Activated naive CD4-positive, alpha-beta T cell (primary cell): ENCODE results near the gene IL6R.
"Not testable (repeated sequence)": the region's sequence is repeated elsewhere in the genome, so short reads cannot be mapped to it uniquely, and the experiment has no call there.

ENCODE experiments used
- DNase-seq, 4 experiments: peaks; one replicate each; lab custom pipeline; 2025; lab: John Stamatoyannopoulos, UW

The IL6R gene

GRCh38 chr1:154483941-154484803, 79.0 kb downstream of the IL6R start:
- no peak for DNase-seq

DNA sequence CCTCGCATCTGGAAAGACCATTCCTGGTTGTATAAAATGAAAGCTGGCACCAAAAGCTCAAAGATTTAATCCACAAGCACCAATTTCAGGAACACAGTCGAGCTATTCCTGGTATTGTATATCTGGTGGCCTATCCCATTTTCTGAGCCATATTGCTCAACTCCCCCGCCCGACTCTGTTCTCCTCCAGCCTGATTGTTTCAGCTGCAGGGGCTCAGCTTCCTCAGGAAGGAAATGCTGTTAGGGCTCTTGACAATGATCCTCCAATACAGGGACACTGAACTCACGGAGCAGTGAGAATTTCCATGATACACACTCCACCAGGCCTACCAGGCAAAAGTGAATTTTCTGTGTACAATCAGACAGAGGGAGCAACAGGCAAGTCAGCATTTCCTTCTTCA, 80.0 kb downstream of the IL6R start:
- DNase-seq: no peak

DNA sequence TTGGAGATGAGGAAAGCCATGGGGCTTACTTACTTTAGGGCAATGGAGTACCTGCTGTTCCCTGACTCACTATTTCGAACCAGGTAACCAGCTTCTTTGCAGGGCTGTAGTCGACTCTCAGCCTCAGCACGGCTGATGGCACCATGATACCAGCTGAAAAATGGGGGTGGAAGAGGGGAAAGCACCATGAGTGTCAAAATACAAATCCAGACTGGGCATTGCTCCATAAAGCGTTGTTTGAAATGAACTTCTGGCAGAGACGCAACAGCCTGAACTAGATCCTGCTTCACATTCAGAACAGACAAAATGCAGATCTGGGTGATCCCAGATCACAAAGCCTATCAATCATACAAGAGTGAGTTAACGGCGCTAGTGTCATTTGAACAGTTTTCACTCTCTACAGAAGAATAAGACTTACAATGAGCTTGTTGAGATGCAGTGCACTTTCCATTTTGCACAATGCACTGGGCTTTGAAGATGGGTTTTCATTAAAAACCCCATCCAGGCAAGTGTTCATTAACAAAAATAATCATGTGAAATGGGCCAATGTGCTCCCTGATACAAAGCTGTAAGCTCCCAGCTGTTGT, 80.9 kb downstream of the IL6R start:
- no peak for DNase-seq

- DNase-seq: not testable (repeated sequence)
These were observed 81.6 kb downstream of the IL6R start for GRCh38 chr1:154486756-154487155.

DNA sequence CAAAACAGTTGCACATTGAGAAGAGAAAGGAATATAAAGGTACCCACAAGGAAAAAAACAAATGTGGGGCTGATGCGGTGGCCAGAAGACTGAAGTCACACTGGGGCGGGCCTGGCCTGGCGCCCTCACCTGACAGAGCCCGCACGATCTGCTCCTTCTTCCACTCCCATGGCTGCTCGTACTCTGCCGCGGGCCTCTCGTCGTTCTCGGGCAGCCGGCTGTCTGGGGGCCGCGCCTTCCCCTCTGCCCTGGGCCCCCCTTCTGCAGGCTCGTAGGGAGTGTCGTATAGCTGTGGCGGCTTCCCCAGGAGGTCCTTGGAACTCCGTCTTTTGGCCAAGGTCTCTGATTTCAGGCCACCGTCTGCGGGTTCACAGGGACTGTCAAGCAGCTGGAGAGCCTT, 83.8 kb downstream of the IL6R start:
- DNase-seq: no peak

- no peak for DNase-seq
These were observed 84.6 kb downstream of the IL6R start for GRCh38 chr1:154489695-154490274.

DNA sequence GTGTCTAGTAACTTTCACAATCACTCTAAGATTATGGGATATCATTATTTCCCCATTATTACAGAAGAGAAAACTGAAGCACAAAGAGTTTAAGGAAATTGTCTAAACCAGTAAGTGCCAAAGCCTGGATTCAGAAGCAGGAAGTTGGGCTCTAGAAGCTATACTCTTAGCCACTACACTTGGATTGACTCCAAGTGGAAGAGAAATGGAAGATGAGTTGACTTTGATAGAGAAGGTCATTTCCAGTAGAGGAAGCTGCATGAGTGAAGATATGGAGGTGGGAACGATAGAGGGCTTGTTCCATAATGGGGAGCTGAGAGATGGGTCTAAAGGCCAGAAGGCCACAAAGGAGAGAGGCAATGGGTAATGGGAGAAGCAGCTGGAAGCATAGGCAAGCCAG, 85.2 kb downstream of the IL6R start:
- DNase-seq: no peak

DNA sequence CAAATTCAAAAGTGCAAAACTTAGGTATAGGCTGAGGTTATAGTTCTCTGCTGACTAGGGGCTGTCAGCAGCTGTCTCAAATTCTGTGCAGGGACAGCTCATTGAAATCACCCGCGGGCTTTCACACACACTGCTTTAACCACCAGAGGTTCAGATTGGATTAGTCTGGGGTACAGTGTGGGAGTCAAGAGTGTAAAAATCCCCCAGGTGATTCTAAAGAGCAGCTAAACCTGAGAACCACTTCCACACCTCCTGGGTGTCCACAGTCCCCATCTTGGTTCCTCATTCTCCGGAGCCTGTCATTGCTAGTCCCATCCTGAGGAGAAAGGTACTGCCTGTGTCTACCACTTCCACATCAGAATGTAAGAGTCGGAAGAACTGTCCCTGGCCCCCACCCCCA, 87.0 kb downstream of the IL6R start:
- DNase-seq: no peak

- DNase-seq: peak in 1 of 4 experiments; percentile 14
These were observed 88.1 kb downstream of the IL6R start for GRCh38 chr1:154493276-154493675.

- DNase-seq: no peak
These were observed 90.5 kb downstream of the IL6R start for GRCh38 chr1:154495496-154496273.

DNA sequence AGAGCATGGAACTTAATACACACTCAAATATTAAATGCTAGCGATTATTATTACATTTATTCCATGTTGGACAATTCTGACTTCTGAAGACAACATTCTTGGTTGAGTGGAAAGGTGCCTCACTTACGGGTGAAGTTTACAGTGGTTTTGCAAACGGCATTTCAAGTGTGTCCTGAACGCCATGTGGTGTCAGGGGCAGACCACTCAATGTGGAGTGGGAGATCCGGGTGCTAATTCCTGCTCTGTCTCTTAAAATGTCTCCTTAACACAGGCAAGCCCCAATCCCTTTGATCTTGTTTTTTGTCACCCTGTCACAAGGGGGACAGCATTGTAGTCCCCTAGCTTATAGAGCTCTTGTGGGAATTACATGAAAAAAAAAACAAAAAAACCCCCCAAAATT, 91.2 kb downstream of the IL6R start:
- DNase-seq: no peak

DNA sequence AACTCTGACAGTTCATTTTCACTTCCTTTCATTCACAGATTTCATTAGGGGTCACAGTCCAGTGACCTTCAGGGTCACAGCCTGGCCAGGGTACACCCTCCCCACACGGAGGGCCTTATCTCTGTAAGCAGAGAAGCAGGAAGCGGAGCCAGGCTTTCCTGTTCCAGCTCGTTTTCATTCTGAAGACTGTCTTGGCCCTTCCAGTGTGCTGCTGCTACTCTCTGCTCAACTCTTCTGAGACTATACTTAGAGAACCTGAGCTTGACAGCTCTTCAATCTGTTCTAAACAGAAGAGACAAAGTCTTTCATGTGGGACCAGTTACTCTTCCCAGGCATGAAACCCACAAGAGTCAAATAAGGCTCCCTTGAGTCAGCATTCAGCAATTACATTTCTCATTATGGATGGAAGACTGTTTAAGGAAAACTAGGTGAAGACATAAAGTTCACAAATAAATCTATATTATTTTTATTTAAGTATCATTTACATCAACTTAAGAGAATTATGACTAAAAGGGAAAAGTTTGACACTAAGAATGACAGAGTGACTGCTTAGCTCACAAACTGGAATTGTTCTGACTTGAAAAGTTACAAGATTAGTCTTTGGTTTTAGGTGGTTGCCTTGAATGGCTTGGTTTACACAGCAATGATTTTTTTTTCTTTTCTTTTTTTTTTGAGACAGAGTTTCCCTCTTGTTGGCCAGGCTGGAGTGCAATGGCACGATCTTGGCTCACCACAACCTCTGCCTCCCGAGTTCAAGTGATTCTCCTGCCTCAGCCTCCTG, 92.1 kb downstream of the IL6R start:
- DNase-seq: no peak

DNA sequence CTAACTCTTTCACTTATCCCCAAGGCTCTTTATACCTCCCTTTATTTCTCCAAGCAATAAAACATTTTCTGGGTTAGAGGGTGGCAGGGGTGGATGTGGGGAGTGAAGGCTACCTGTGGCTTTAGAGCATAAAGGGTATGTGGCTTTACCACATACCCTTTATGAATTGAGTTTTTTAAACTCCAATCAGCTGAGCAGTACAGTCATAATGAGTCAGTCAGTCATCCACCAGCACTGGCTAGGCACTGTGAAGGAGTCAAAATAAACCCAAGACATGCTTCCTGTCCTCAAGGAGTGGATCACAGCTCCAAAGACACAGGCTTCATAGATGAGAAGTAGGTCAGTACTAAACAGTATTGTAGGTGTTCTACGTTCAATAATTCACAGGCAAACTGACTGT, 94.3 kb downstream of the IL6R start:
- DNase-seq: no peak

GRCh38 chr1:154500533-154500932, 95.4 kb downstream of the IL6R start:
- DNase-seq: no peak

DNA sequence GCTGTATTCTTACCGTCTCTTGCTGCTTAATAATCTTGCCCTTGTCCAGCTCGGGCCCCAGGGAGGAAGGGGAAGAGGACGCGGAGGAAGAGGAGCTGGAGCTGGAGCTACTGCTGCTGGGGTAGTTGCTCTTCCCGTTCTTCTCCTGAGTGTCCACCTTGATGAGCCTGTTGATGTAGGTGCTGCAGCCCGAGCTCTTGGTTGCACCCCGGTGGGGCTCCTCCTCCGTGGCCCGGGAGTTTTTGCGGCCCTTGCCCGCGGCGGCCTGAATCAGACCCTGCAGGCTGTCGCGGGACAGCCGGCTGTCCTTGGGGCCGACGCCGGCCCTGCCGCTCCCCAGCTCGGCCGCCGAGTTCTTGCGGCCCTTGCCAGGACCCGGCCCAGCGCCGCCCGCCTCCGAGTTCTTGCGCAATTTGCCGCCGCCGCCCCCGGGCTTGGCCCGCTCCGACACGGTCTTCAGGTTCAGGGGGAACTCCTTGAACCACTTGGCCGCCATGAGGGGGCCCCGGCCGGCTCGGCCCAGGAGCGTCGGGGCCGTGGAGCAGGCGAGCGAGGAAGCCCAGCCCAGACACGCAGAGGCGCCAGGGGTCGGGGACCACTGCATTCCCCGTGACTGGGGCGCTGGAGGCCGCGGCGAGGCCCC, 96.4 kb downstream of the IL6R start:
- DNase-seq: no peak

- DNase-seq: peak in 1 of 4 experiments; percentile 12
These were observed 97.1 kb downstream of the IL6R start, which contains the start of the genes SHE and TDRD10 for GRCh38 chr1:154502066-154502743. SHE (minus strand) TSS chr1:154502412; CDS start chr1:154502026, 386 bp downstream. TDRD10 (plus strand) TSS chr1:154502219; CDS start chr1:154506904, 4,685 bp downstream.

DNA sequence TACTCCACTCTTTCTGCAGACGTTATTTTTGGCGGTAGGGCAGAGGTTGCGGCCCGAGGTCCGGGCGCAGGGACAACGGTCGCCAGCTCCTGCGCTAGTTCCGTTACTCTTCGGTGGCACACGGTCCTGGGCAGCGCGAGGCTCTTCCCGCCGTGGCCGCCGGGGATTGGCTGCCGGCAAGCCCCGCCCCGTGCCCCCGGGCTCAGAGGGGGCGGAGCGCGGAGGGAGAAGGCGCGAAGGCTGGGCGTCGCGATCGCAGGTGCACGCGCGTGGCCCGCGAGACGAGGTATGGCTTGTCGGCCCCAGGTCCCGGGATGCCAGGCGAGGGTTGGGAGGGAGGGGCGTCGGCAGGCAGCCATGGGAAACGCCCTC, 97.6 kb downstream of the IL6R start:
- no peak for DNase-seq

DNA sequence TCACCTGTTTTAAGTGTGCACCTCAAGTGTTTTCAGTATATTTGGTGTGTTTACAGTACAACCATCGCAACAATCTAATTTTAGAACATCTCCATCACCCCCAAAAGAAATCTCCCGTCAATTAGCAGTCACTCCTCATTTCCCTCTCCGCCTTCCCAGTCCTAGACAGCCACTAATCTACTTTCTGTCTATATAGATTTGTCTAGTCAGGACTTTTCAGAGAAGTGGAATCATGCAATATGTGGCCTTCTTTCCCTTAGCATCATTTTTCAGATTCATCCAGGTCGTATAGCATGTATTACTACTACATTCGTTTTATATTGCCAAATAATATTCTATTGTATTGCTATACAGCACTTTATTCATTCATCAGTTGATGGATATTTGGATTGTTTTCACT, 98.8 kb downstream of the IL6R start:
- DNase-seq: no peak

GRCh38 chr1:154512760-154513159, 107.6 kb downstream of the IL6R start:
- DNase-seq: no peak

GRCh38 chr1:154514066-154514553, 109.0 kb downstream of the IL6R start:
- DNase-seq: no peak
